ENCODE data around the gene LRRC3C.

Gene LRRC3C

DNA sequence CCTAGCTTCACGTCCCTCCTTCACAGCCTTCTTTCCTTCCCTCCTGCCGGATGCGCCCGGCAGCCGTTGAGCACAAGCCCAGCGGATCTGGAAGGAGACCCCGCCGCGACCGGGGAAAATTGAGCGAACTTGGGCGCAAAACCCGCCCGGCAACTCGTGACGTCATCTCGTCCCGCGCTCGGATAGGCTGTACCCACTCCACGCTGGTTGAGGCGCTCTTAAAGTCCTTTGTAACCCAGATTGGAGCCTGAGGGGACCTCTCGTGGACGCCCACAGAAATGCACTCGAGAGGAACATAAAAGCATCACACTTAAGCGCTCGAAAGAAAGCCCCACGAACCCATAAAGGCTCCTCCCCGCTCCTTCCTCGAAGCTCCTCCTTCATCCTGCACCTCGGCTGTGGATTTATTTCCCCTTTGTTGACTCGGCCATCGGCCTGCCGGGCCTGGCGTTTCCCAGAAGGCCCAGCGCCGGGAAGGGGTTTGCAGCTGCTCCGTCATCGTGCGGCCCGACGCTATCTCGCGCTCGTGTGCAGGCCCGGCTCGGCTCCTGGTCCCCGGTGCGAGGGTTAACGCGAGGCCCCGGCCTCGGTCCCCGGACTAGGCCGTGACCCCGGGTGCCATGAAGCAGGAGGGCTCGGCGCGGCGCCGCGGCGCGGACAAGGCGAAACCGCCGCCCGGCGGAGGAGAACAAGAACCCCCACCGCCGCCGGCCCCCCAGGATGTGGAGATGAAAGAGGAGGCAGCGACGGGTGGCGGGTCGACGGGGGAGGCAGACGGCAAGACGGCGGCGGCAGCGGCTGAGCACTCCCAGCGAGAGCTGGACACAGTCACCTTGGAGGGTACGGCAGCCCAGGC, 53.0 kb downstream of the LRRC3C start, which contains the start of gene PSMD3:
Gene PSMD3 (plus strand): TSS at position 457 of the 856 bp plus-strand sequence. CDS start 164 bp downstream, at position 621.
- DNase-seq, result peak; percentile 98

DNA sequence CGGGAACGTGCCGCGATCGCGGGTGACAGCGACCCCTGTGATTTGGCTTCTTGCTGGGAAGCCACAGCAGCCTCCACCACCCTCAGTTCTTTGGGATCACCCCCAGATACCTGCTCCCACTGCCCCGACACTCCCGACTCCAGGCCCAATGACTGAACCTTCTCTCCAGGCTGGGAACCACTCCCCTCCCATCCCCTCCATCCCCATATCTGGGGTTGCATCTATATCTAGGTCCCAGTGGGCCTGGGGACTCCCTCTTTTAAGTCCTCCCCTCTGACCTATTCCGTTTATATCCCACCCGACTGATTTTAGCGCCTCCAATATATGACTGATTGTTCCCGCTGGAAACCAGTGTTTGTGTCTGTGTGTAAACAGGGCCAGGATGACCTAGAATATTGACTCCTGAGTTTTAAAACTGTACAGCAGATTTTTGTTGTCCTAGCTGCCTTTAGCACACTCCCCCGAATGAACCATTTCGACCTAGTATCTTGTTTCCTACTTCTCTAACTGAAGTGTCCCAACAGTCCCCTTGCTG, 53.7 kb downstream of the LRRC3C start:
- no peak for DNase-seq

DNA sequence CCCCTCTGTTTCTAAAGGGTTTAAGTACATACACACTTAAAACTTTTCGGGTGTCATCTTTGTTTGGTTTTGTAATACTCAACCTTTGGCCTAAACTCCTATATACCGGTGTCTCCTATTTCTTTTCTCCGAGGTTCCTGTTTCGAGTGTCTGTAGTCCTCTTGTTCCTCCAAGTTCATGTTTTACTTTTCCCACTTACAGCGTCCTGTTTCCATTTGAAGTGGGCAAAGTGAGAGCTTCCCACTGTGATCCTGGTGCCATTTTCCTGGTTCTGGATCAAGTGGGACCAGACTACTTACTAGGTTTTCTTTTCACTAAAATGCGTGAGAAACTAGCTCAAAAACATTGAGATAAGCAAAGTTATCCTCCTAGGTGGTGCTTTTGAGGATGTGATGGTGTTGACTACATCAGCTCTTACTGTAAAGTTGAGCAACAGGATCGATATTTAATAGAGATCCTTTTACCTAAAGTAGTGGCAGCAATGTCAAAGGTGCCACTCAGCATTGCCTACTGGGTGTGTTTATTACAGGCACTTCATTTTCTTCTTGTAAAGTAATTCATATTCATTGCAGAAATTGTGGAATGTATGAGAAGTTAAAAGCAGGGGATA, 54.3 kb downstream of the LRRC3C start:
- DNase-seq, result no peak

DNA sequence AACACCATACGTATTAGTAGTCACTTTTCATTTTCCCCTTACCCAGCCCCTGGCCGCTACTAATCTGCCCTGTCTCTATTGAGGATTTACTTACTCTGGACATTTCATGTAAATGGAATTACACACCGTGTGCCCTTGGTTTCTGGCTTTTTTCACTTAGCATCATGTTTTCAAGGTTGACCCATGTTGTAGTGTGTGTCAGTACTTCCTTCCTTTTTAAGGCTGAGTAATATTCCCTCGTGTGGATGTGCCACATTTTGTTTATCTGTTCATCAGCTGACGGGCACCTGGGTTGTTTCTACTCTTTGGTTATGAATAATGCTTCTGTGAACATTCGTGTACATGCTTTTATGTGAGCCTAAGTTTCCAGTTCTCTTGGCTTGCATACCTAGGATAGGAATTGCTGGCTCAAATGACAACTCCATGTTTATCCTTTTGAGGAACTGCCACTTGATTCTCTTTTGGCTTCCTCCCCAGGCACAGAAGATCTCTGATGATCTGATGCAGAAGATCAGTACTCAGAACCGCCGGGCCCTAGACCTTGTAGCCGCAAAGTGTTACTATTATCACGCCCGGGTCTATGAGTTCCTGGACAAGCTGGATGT, 60.8 kb downstream of the LRRC3C start:
- no peak for DNase-seq

DNA sequence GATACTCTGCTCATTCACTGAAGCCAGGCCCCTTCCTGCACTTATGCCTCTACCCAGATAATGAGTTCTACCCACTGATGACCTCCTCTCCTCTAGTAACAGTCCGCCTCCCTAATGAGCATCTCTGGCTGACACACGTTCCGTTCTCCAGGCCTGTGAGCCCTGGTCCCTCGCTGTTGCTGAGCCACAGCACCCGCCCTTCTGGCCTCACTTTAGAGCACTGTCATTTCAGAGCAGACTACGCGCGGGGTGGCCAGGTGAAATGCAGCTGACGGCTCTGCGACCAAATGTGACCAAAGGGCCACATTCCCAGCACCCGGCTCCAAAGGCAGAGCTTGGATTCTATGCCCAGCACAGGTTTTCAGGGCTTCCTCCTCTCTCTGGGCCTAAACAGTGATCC, 66.9 kb downstream of the LRRC3C start:
- no peak for DNase-seq

Data from effector CD4-positive, alpha-beta T cell (primary cell).